Measurements from ENCODE around the gene FAXDC2. TPM values are rescaled to one million over a fixed set of nuclear protein-coding genes. Genes with fewer than 3 reads are reported as not detected.
"Not testable (repeated sequence)": the region's sequence is repeated elsewhere in the genome, so short reads cannot be mapped to it uniquely, and the experiment has no call there.

FAXDC2 gene
- total RNA-seq, 1 donor from 2014 or later = 7.3 TPM

GRCh38 chr5:154840435-154841272 is 9.7 kb downstream of the FAXDC2 start:
- H3K36me3 ChIP-seq = no peaks in the 10 kb centered on the region
- H3K9ac ChIP-seq = no peak overlapping the region
- H3K4me3 Mint-ChIP-seq = no peak overlapping the region
- no peak overlapping the region for H3K27ac ChIP-seq
- no peaks in the 10 kb centered on the region for H3K9me3 Mint-ChIP-seq
- peaks cover 3% of the 10 kb centered on the region for H3K27me3 Mint-ChIP-seq (ENCODE audit: insufficient read depth, low read depth)
- no peak for DNase-seq (ENCODE audit: low spot score)
- no peaks in the 10 kb centered on the region for H3K4me1 ChIP-seq
- H3K4me3 ChIP-seq = no peak overlapping the region
- H4K20me1 ChIP-seq (ENCODE audit: low read depth) = no peaks in the 10 kb centered on the region
- no peaks in the 10 kb centered on the region for H3K79me2 ChIP-seq (ENCODE audit: low read depth)
- H3K27me3 ChIP-seq = no peaks in the 10 kb centered on the region
- H3K36me3 Mint-ChIP-seq = peaks cover 3% of the 10 kb centered on the region
- H3K4me1 Mint-ChIP-seq = no peaks in the 10 kb centered on the region
- H3K4me2 ChIP-seq = no peak overlapping the region
- H2AFZ ChIP-seq (replicated peaks) = no peak overlapping the region
- TF ChIP-seq EZH2phosphoT487 (IDR thresholded peaks at IDR 0.05) = no peak
- no peak for TF ChIP-seq CTCF (IDR thresholded peaks at IDR 0.05)
- no peak for TF ChIP-seq EZH2 (IDR thresholded peaks at IDR 0.05)
- H3K9me3 ChIP-seq (ENCODE audit: low read depth) = no peaks in the 10 kb centered on the region
- H3F3A ChIP-seq (ENCODE audit: low read depth) = no peaks in the 10 kb centered on the region
- H3K27ac Mint-ChIP-seq = peak overlapping the region; percentile 14

- peaks cover 3% of the 10 kb centered on the region for H3K27me3 Mint-ChIP-seq (ENCODE audit: insufficient read depth, low read depth)
- Histone ChIP-seq H3K4me3 (no peak overlapping the region), H3K79me2 (ENCODE audit: low read depth) (no peaks in the 10 kb centered on the region), H3K9me3 (ENCODE audit: low read depth) (no peaks in the 10 kb centered on the region), H3K27ac (no peak overlapping the region), H3K4me2 (no peak overlapping the region), H2AFZ (replicated peaks) (no peak overlapping the region), H3K4me1 (peaks cover 5% of the 10 kb centered on the region), H4K20me1 (ENCODE audit: low read depth) (no peaks in the 10 kb centered on the region), H3K9ac (no peak overlapping the region), H3K36me3 (no peaks in the 10 kb centered on the region), H3K27me3 (no peaks in the 10 kb centered on the region), H3F3A (ENCODE audit: low read depth) (no peaks in the 10 kb centered on the region)
- H3K9me3 Mint-ChIP-seq = no peaks in the 10 kb centered on the region
- no peaks in the 10 kb centered on the region for H3K4me1 Mint-ChIP-seq
- no peak overlapping the region for H3K27ac Mint-ChIP-seq
- H3K36me3 Mint-ChIP-seq = peaks cover 3% of the 10 kb centered on the region
- H3K4me3 Mint-ChIP-seq = no peak overlapping the region
- no peak for TF ChIP-seq EZH2 (IDR thresholded peaks at IDR 0.05)
- TF ChIP-seq CTCF (IDR thresholded peaks at IDR 0.05) = no peak
- no peak for TF ChIP-seq EZH2phosphoT487 (IDR thresholded peaks at IDR 0.05)
- DNase-seq (ENCODE audit: low spot score) = no peak
Observed at GRCh38 chr5:154837009-154837901, 13.1 kb downstream of the FAXDC2 start.

GRCh38 chr5:154836225-154836624 is 14.2 kb downstream of the FAXDC2 start:
- no peaks in the 10 kb centered on the region for H3F3A ChIP-seq (ENCODE audit: low read depth)
- H3K4me1 ChIP-seq = peaks cover 5% of the 10 kb centered on the region
- no peaks in the 10 kb centered on the region for H3K27me3 ChIP-seq
- Mint-ChIP-seq H3K9me3 (no peaks in the 10 kb centered on the region), H3K4me1 (no peaks in the 10 kb centered on the region), H3K36me3 (peaks cover 3% of the 10 kb centered on the region), H3K27me3 (ENCODE audit: insufficient read depth, low read depth) (peaks cover 3% of the 10 kb centered on the region), H3K4me3 (no peak overlapping the region), H3K27ac (no peak overlapping the region)
- no peaks in the 10 kb centered on the region for H4K20me1 ChIP-seq (ENCODE audit: low read depth)
- H3K4me3 ChIP-seq = no peak overlapping the region
- H3K27ac ChIP-seq = no peak overlapping the region
- H2AFZ ChIP-seq (replicated peaks) = no peak overlapping the region
- TF ChIP-seq EZH2 (IDR thresholded peaks at IDR 0.05) (no peak), EZH2phosphoT487 (IDR thresholded peaks at IDR 0.05) (no peak), CTCF (IDR thresholded peaks at IDR 0.05) (no peak)
- no peak for DNase-seq (ENCODE audit: low spot score)
- H3K9me3 ChIP-seq (ENCODE audit: low read depth) = no peaks in the 10 kb centered on the region
- no peak overlapping the region for H3K9ac ChIP-seq
- no peaks in the 10 kb centered on the region for H3K79me2 ChIP-seq (ENCODE audit: low read depth)
- H3K36me3 ChIP-seq = no peaks in the 10 kb centered on the region
- no peak overlapping the region for H3K4me2 ChIP-seq

- not testable (repeated sequence) for H3K4me1 ChIP-seq; H3K27ac Mint-ChIP-seq; H3K4me1 Mint-ChIP-seq; H2AFZ ChIP-seq (replicated peaks); H3K9ac ChIP-seq; DNase-seq (ENCODE audit: low spot score); H3K4me2 ChIP-seq; H3K27me3 Mint-ChIP-seq (ENCODE audit: insufficient read depth, low read depth); H3K9me3 ChIP-seq (ENCODE audit: low read depth); H3K36me3 ChIP-seq; H3K27me3 ChIP-seq; H3K36me3 Mint-ChIP-seq; H3F3A ChIP-seq (ENCODE audit: low read depth); H3K4me3 ChIP-seq; H3K79me2 ChIP-seq (ENCODE audit: low read depth); H3K4me3 Mint-ChIP-seq; H3K27ac ChIP-seq; H3K9me3 Mint-ChIP-seq; H4K20me1 ChIP-seq (ENCODE audit: low read depth)
Observed at GRCh38 chr5:154835701-154836052, 14.7 kb downstream of the FAXDC2 start.

Measured in neural progenitor cell (in vitro differentiated cells).